EH (cell line): ENCODE measurements around the gene GPR176.
"Not testable (repeated sequence)": the region's sequence is repeated elsewhere in the genome, so short reads cannot be mapped to it uniquely, and the experiment has no call there.

ENCODE experiments used
- DNase-seq: peaks from one replicate; pipeline ENCODE4 v3.0.0-alpha.2; 2015; ENCODE audit warnings: low read depth

Gene GPR176

GRCh38 chr15:39857132-39857531, 62.9 kb downstream of the GPR176 start:
- DNase-seq: no peak

DNA sequence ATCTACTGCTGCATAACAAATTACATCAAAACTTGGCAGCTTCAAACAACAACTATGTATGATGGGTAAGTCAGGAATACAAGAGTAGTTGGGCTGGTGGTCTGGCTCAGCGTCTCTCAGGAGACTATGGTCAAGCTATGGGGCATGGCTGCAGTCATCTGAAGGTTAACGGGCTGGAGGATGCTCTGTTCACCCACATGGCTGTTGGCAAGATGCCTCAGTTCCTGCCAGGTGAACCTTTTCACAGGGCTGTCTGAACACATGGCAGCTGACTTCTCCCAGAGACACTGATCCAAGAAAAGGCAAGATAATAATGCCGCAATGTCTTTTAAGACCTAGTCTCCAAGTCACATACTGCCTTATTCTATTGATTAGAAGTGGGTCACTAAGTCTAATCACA, 63.7 kb downstream of the GPR176 start:
- no peak for DNase-seq

- DNase-seq: peak; percentile 71
Observed at GRCh38 chr15:39855400-39855799, 64.7 kb downstream of the GPR176 start.

- peak; percentile 59 for DNase-seq
Observed at GRCh38 chr15:39854161-39854560, 65.9 kb downstream of the GPR176 start.

GRCh38 chr15:39852250-39852649, 67.8 kb downstream of the GPR176 start:
- DNase-seq: peak; percentile 83

GRCh38 chr15:39851500-39852092, 68.5 kb downstream of the GPR176 start:
- peak; percentile 73 for DNase-seq

DNA sequence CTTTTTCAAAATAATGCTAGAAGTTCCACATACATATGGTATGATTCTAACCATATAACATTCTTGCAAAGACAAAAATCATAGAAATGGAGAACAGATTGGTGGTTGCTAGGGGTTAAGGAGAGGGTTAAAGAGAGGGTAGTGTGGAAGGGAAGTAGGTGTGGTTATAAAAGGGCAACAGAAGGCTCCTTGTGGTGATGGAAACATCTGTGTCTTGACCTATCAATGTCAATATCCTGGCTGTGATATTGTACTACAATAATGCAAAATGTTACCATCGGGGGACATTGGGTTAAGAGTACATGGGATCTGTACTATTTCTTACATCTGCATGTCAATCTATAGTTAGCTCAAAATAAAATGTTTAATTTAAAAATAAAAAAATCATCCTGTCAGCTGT, 69.6 kb downstream of the GPR176 start:
- no peak for DNase-seq

- DNase-seq: peak; percentile 65
Observed at GRCh38 chr15:39846108-39846507, 74.0 kb downstream of the GPR176 start.

GRCh38 chr15:39845582-39845981, 74.5 kb downstream of the GPR176 start:
- DNase-seq: no peak

- no peak for DNase-seq
Observed at GRCh38 chr15:39843565-39843964, 76.5 kb downstream of the GPR176 start.

GRCh38 chr15:39837454-39837853, 82.6 kb downstream of the GPR176 start:
- no peak for DNase-seq

GRCh38 chr15:39835550-39835949, 84.5 kb downstream of the GPR176 start:
- no peak for DNase-seq

DNA sequence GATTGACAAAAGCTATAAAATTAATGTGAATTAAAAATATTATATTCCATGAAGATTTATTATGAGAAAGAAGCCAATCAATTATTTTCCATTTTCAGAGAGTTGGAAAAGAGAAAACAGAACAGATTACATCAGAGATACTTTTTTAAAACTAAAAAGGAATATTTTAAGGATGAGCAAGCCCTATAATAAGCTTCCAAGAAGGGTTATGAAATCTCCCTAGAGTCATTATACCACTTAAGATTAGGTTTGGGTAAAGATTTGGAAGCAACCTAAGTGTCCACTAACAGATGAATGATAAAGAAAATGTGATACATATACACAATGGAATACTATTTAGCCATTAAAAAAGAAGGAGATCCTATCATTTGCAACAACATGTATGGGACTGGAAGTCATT, 85.8 kb downstream of the GPR176 start:
- peak; percentile 83 for DNase-seq

DNA sequence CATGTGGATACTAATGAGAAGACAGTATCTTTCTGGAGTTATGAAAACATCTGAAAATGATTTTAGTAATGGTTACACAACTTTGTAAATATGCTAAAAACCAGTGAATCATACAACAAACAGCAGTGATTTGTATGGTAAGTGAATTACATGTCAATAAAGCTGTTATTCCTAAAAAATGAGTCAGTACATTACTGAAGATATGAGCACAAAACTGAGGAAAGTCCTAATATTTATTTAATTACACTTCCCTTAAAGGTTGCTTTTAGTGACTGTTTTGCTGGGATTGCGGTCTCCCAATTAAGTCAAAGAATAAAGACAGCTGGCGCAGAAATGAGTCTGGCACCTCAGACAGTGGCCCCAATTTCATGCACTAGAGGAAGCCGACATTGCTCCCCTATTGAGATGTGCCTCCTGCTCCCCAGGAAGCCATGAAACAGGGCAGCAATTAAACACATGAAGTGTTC, 86.5 kb downstream of the GPR176 start:
- peak; percentile 91 for DNase-seq

DNA sequence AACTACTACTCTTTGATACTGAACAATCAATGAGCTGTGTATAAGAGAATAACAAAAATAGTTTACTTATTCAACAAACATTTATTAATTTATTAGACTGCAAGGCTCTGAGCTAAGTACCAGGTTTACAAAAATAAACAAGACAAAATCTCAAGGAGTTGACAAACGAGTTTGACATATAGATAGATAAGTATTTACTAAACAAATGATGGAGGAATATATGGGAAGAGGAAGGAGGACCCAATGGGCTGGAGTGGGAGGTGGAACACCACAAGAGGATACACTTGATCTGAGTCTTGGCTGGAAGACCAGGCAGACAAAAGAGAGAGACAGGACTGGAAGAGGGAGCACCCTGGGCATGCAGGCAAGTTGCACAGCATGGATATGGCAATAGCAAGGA, 89.9 kb downstream of the GPR176 start:
- DNase-seq: peak; percentile 19

DNA sequence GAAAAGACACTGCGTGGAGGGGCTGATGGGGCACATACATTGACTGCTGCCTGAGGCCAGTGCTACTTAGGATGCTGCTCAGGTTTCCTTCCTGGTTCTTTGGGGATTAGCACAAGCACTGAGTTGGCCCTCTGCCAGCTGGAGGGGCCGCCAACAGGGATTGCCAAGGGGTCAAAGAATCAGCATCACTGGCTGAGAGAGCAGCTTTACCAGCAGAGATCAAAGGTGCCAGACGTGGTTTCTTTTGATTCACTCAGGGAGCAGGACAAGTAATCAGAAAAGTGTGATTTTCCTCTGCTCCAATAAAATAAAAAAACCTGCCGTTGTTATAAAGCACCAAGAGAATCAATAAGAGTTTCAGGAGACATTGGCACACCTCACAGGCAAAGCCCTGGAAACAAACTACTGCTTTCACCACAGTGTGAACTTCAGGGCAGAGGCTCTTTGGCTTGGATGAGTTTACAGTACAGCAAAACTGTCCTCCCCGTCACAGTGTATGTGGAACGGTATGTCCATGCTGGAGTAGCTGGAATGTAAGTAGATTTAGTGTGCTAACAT, 91.6 kb downstream of the GPR176 start:
- peak; percentile 68 for DNase-seq

DNA sequence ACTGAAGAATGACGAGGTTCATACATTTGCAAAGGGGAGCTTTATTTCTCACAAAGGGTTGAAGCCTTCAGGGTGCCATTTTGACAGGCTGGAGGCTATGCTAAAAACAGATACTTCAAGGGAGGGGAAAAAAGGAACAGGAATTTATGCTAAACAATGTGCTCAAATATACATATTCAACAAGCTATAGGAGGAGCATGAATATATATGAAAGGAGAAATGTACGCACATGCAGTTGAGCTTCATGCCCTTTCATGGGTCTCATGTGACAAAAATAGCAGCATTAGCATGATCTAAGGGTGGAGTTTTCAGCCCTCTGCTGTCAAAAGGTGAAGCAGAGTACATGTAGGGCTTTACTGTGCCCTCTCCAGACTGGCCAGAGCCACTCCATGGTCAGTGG, 93.1 kb downstream of the GPR176 start:
- no peak for DNase-seq

DNA sequence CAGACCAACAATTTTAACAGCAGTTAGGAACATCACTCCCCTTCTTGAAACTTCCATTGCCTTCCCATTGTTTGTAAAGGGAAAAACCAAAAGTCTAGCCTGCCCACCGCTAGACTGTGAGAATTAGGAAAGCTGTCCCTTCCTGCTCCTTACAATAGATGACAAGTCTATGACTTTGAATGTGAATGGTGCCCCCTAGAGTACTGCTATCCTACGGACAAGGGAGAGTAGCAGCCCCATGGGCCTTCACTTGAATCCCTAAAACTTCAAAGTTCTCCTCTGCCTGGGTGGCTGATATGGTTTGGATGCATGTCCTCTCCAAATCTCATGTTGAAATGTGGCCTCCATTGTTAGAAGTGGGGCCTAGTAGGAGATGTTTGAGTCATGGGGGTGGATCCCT, 96.4 kb downstream of the GPR176 start:
- DNase-seq: no peak

DNA sequence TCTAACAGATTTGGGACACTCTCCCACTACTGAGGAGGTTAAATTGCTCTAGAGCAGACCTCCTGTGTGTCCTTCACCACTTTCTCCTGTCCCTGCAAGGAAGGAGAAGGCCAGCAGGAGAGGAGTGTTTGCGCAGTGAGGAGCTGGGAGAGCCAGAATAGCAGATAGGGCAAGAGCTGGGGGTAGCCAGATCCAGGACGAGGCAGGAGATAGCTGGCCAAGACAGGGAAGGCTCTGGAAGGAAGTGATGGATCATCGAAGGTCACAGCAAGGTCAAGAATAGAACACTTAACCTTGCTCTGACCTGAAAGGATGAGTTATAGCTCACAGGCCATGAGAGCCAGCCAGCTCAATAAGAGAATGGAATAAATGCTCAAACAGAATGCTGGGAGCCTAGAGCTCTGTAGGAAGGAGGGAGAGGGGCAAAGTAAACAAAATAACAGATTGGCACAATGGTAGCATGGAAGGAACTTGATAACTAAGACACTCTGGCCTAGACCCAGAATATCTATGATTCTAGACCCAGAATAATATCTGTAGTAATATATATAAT, 99.9 kb downstream of the GPR176 start:
- peak; percentile 27 for DNase-seq

DNA sequence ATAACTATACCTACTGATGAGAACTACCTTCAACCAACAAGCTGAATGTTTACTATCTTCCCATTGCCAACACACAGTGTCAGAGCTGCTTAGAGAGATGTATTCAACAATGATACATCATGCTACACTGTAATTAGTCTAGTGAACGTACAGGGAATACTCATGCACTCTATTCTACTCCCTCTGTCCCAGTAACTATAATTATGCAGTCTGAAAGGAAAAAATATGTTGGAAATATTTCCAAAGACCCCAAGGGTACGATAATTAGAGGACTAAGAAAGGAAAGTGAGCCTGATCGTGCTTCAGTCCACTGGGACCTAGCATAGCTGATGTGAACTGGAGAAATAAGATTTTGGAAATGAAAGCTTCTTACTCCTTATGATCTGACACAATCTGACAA, 100.5 kb downstream of the GPR176 start:
- no peak for DNase-seq

- DNase-seq: no peak
Observed at GRCh38 chr15:39817892-39818291, 102.2 kb downstream of the GPR176 start.

DNA sequence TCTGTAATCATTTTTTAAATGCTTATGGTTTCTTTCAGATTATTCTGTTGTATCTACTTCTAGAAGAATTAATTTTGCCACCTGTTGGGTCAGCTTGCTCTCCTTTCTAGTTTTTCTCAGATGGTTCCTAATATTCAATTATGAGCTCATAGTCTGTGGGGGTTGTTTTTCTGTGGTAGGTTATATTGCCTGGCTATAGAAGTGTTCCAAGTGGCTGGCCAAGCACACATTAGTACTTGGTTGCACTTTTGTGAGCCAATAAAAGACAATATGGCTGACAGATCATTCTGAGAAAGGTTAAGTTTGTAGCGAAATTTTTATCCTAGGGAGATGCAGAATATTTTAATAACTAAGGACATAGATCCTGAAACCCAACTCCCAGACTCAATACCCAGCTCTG, 105.6 kb downstream of the GPR176 start:
- DNase-seq: no peak

- DNase-seq: not testable (repeated sequence)
Observed at GRCh38 chr15:39812651-39813050, 107.4 kb downstream of the GPR176 start.

- no peak for DNase-seq
Observed at GRCh38 chr15:39808909-39809308, 111.2 kb downstream of the GPR176 start.
